HepG2 (cell line): ENCODE results near the gene HES3. TPM values are rescaled to one million over a fixed set of nuclear protein-coding genes. Genes with fewer than 3 reads are reported as not detected.

Source experiments
- BRD4 ChIP-seq: sonication (generic); formaldehyde crosslinking; IDR thresholded peaks from 2 replicates; pipeline ENCODE4 v1.4.0; 2020; ENCODE audit warnings: missing genetic modification reagents
- EZH2 ChIP-seq: conservative IDR thresholded peaks from 2 replicates; pipeline ENCODE4 v1.6.1; 2012; ENCODE audit warnings: mild to moderate bottlenecking, low read depth, low read length, moderate library complexity
- FUBP1 ChIP-seq: sonication (generic); formaldehyde crosslinking; IDR thresholded peaks from 2 replicates; pipeline ENCODE4 v1.5.1; 2020; ENCODE audit warnings: missing genetic modification reagents, mild to moderate bottlenecking, borderline replicate concordance
- KAT8 ChIP-seq: IDR thresholded peaks from 2 replicates; pipeline ENCODE4 v1.6.1; 2016; ENCODE audit warnings: missing genetic modification reagents, missing compliant biosample characterization
- PAXIP1 ChIP-seq: sonication (generic); formaldehyde crosslinking; conservative IDR thresholded peaks from 2 replicates; pipeline ENCODE4 v1.4.0; 2020; ENCODE audit warnings: mild to moderate bottlenecking, missing genetic modification reagents, moderate library complexity
- PBX2 ChIP-seq: IDR thresholded peaks from 2 replicates; pipeline ENCODE4 v1.6.1; 2016; ENCODE audit warnings: control low read depth
- ZBTB4 ChIP-seq: sonication (generic); formaldehyde crosslinking; IDR thresholded peaks from 2 replicates; pipeline ENCODE4 v1.4.0; 2020; ENCODE audit warnings: missing genetic modification reagents, mild to moderate bottlenecking, borderline replicate concordance
- ZNF343 ChIP-seq: sonication (generic); formaldehyde crosslinking; IDR thresholded peaks from 2 replicates; pipeline ENCODE4 v1.4.0; 2020; ENCODE audit warnings: mild to moderate bottlenecking, missing genetic modification reagents
- ZNF556 ChIP-seq: sonication (generic); formaldehyde crosslinking; IDR thresholded peaks from 2 replicates; pipeline ENCODE4 v1.4.0; 2020; ENCODE audit warnings: mild to moderate bottlenecking, missing genetic modification reagents, borderline replicate concordance
- ZNF598 ChIP-seq: sonication (generic); formaldehyde crosslinking; IDR thresholded peaks from 2 replicates; pipeline ENCODE4 v1.5.1; 2020; ENCODE audit warnings: mild to moderate bottlenecking, missing genetic modification reagents, borderline replicate concordance
- ZNF7 ChIP-seq: IDR thresholded peaks from 2 replicates; pipeline ENCODE4 v1.6.1; 2016; ENCODE audit warnings: missing biosample characterization, missing genetic modification reagents
- polyA plus RNA-seq, 8 experiments: library from polyadenylated mRNA; depleted of rRNA in 3 of 8; stranded (reverse) in 7 of 8; unstranded in 1 of 8; fragments of >200 nt; fragmentation: Illumina TruSeq in 4 of 8; extraction: Trizol in 4 of 8; gene quantifications; 2 replicates each; pipeline versions ENCODE4 v1.2.1 to v1.2.3, GENCODE V29; 2011 to 2016; ENCODE audit warnings: low read depth in 4 of 8, missing spikeins in 1 of 8, mixed read lengths in 1 of 8; ENCODE audit not compliant: insufficient read depth in 1 of 8
- total RNA-seq, 5 experiments: library from RNA; depleted of rRNA; stranded (reverse); fragments of >200 nt; fragmentation: Illumina TruSeq; extraction: Trizol; gene quantifications; 2 replicates each; pipeline ENCODE4 v1.2.3, GENCODE V29; 2016; ENCODE audit warnings: low read depth in 1 of 5
- TF ChIP-seq, protein P1 (sequence below): sonication (generic); formaldehyde crosslinking; IDR thresholded peaks from 2 replicates; pipeline ENCODE4 v1.5.1; 2020; ENCODE audit warnings: mild to moderate bottlenecking, missing genetic modification reagents
- TF ChIP-seq, protein P2 (sequence below): IDR thresholded peaks from 2 replicates; pipeline ENCODE4 v1.6.1; 2016; ENCODE audit warnings: missing compliant biosample characterization, missing genetic modification reagents, borderline replicate concordance

The HES3 gene
- total and polyA plus RNA-seq, 2 of the 13 experiments (the other 11 are each of a cell fraction or from before 2014, with no cell fraction given): not detected

DNA sequence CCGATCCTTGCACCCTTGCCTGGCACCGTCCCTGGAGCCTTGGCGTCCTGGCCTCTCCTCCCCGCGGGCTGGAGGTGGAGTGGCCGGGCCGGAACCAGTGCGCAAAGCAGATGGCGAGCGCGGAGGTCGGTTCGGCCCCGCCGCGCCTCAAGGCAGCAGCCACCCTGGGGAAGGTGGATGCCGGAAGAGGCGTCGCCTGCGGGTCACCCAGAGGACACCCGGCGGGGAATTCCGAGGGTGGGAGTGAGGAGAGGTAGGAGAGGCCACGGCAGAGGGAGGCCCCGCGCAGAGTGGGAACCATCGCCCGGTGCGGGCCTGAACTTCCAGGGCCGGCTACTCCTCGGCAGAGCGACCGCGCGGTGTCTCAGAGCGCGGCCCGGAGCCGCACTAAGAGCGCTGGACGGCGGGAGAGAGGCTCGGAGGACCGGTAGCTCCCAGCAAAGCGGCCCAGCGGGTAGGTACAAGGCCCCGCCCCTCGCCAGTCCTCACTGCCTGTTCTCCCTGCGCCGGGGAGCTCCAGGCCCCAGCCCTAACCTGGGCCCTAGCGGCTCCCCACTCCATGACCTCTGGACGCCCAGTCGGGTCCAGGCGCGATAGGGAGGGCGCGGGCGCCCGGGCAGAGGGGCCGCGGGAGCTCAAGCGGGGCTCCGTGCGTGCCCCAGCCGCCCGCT, 38.0 kb upstream of the HES3 start, which contains the start of gene RNF207 (continued):
- TF ChIP-seq KAT8 (CRISPR knock-in tag): peak; percentile 73; the same call in 1 of the 2 replicates
- TF ChIP-seq, protein P1, sequence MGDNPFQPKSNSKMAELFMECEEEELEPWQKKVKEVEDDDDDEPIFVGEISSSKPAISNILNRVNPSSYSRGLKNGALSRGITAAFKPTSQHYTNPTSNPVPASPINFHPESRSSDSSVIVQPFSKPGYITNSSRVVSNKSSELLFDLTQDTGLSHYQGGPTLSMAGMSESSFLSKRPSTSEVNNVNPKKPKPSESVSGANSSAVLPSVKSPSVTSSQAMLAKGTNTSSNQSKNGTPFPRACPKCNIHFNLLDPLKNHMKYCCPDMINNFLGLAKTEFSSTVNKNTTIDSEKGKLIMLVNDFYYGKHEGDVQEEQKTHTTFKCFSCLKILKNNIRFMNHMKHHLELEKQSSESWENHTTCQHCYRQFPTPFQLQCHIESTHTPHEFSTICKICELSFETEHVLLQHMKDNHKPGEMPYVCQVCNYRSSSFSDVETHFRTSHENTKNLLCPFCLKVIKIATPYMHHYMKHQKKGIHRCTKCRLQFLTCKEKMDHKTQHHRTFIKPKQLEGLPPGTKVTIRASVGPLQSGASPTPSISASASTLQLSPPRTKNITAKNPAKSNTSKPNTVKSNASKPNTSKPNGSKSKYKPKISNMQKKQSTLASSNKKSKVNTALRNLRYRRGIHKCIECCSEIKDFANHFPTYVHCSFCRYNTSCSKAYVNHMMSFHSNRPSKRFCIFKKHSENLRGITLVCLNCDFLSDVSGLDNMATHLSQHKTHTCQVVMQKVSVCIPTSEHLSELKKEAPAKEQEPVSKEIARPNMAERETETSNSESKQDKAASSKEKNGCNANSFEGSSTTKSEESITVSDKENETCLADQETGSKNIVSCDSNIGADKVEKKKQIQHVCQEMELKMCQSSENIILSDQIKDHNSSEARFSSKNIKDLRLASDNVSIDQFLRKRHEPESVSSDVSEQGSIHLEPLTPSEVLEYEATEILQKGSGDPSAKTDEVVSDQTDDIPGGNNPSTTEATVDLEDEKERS (CRISPR knock-in tag): peak; percentile 64; the same call in 1 of the 2 replicates
- TF ChIP-seq ZNF343: peak; percentile 67; the same call in 1 of the 2 replicates
- TF ChIP-seq, protein P2, sequence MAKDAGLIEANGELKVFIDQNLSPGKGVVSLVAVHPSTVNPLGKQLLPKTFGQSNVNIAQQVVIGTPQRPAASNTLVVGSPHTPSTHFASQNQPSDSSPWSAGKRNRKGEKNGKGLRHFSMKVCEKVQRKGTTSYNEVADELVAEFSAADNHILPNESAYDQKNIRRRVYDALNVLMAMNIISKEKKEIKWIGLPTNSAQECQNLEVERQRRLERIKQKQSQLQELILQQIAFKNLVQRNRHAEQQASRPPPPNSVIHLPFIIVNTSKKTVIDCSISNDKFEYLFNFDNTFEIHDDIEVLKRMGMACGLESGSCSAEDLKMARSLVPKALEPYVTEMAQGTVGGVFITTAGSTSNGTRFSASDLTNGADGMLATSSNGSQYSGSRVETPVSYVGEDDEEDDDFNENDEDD (CRISPR knock-in tag): peak; percentile 51; the same call in 1 of the 2 replicates
- peak; percentile 68; the same call in 1 of the 2 replicates for TF ChIP-seq ZNF598
- TF ChIP-seq FUBP1: 0 out of 2 replicates have a peak, but pooled peaks have one; percentile 57
- peak; percentile 66 for TF ChIP-seq PAXIP1 (CRISPR knock-in tag)
- no peak for TF ChIP-seq PBX2
- no peak for TF ChIP-seq EZH2
- no peak for TF ChIP-seq ZNF7
- peak; percentile 65; the same call in 1 of the 2 replicates for TF ChIP-seq ZNF556 (CRISPR knock-in tag)
- no peak for TF ChIP-seq ZBTB4 (CRISPR knock-in tag)
- TF ChIP-seq BRD4 (CRISPR knock-in tag): peak; percentile 84
